ENCODE data around the gene RCAN2.

GRCh38 chr6:46412662-46413061, 78.6 kb downstream of the RCAN2 start:
- TF ChIP-seq CTCF (IDR thresholded peaks at IDR 0.05) (peak in 1 of 6 experiments; percentile 3), POLR2A (IDR thresholded peaks at IDR 0.05) (no peak)
